Hepatocyte (in vitro differentiated cells): Measurements from ENCODE around the gene NSUN7. TPM values are rescaled to one million over a fixed set of nuclear protein-coding genes. Genes with fewer than 3 reads are reported as not detected.

Experiments used
- DNase-seq: peaks from one replicate; pipeline ENCODE4 v3.0.0-alpha.2; 2016; ENCODE audit warnings: low spot score
- H2AFZ ChIP-seq: fragments of 200-600 bp; sonication (generic); 2 replicates; pipeline ENCODE4 v1.6.0; 2016; ENCODE audit warnings: antibody characterized with exemption, mild to moderate bottlenecking
- H3K27ac ChIP-seq: fragments of 200-600 bp; sonication (generic); 2 replicates; pipeline ENCODE4 v1.5.1; 2016; ENCODE audit warnings: mild to moderate bottlenecking
- H3K27me3 ChIP-seq: fragments of 200-600 bp; sonication (generic); 2 replicates; pipeline ENCODE4 v1.6.1; 2016
- H3K36me3 ChIP-seq: fragments of 200-600 bp; sonication (generic); replicated peaks from 2 replicates; pipeline ENCODE4 v1.5.1; 2016; ENCODE audit warnings: low read depth; ENCODE audit not compliant: insufficient read depth
- H3K4me1 ChIP-seq: fragments of 200-600 bp; sonication (generic); 2 replicates; pipeline ENCODE4 v1.5.1; 2016; ENCODE audit warnings: mild to moderate bottlenecking, moderate library complexity; ENCODE audit not compliant: insufficient read depth
- H3K4me2 ChIP-seq: fragments of 200-600 bp; sonication (generic); 2 replicates; pipeline ENCODE4 v1.6.0; 2016
- H3K4me3 ChIP-seq: fragments of 200-600 bp; sonication (generic); 2 replicates; pipeline ENCODE4 v1.5.1; 2016; ENCODE audit warnings: mild to moderate bottlenecking
- H3K79me2 ChIP-seq: fragments of 200-600 bp; sonication (generic); 2 replicates; pipeline ENCODE4 v1.6.0; 2017; ENCODE audit warnings: mild to moderate bottlenecking
- H3K9me2 ChIP-seq: fragments of 200-600 bp; sonication (generic); replicated peaks from 2 replicates; pipeline ENCODE4 v1.6.0; 2017; ENCODE audit warnings: mild to moderate bottlenecking; ENCODE audit not compliant: insufficient read depth
- H3K9me3 ChIP-seq: fragments of 200-600 bp; sonication (generic); 2 replicates; pipeline ENCODE4 v1.5.1; 2016; ENCODE audit warnings: low read depth, mild to moderate bottlenecking
- H4K20me1 ChIP-seq: fragments of 200-600 bp; sonication (generic); 2 replicates; pipeline ENCODE4 v1.6.0; 2016; ENCODE audit warnings: mild to moderate bottlenecking; ENCODE audit not compliant: insufficient read depth, poor library complexity, severe bottlenecking
- CTCF ChIP-seq: fragments of 200-600 bp; sonication (generic); IDR thresholded peaks from 2 replicates; pipeline ENCODE4 v1.5.1; 2016; ENCODE audit warnings: antibody characterized with exemption, mild to moderate bottlenecking; ENCODE audit not compliant: poor library complexity
- EZH2 ChIP-seq: fragments of 200-600 bp; sonication (generic); IDR thresholded peaks from 2 replicates; pipeline ENCODE4 v1.6.1; 2016; ENCODE audit warnings: antibody characterized with exemption, mild to moderate bottlenecking, borderline replicate concordance
- EZH2phosphoT487 ChIP-seq: fragments of 200-600 bp; sonication (generic); IDR thresholded peaks from one replicate; pipeline ENCODE4 v1.6.1; 2018; ENCODE audit warnings: antibody characterized with exemption, mild to moderate bottlenecking, low read depth, moderate library complexity; ENCODE audit not compliant: unreplicated experiment, severe bottlenecking
- WGBS: methylation state at CpG from one replicate; pipeline ENCODE4 v1.1.6; 2016; ENCODE audit warnings: low lambda C conversion rate; ENCODE audit errors: missing lambda C conversion rate; 5-methylcytosine and 5-hydroxymethylcytosine counted together
- polyA plus RNA-seq: library from polyadenylated mRNA; unstranded; fragments of >200 nt; fragmentation: Nextera tagmentation; extraction: Ambion mirVana; gene quantifications from 2 replicates; pipeline ENCODE4 v1.2.1, GENCODE V29; 2016
- total RNA-seq: library from RNA; depleted of rRNA; stranded (reverse); fragments of >200 nt; gene quantifications from 2 replicates; pipeline ENCODE4 v1.2.3, GENCODE V29; 2014

The NSUN7 gene
- total and polyA plus RNA-seq, 2 experiments from 2014 or later: 4.6 to 8.0 TPM

GRCh38 chr4:40827758-40828157, 78.0 kb downstream of the NSUN7 start:
- H3K9me3 ChIP-seq: no peaks in the 10 kb centered on the region
- no peak for DNase-seq
- no peaks in the 10 kb centered on the region for H3K79me2 ChIP-seq
- H3K36me3 ChIP-seq: no peaks in the 10 kb centered on the region
- no peak overlapping the region for H3K4me2 ChIP-seq
- TF ChIP-seq EZH2 (no peak), CTCF (no peak)
- WGBS: 94% methylated on average over 6 of the region's 6 CpGs
- H2AFZ ChIP-seq: no peak overlapping the region
- no peak overlapping the region for H3K4me3 ChIP-seq
- H3K4me1 ChIP-seq: no peaks in the 10 kb centered on the region
- H3K27ac ChIP-seq: no peak overlapping the region
- no peaks in the 10 kb centered on the region for H4K20me1 ChIP-seq
- H3K27me3 ChIP-seq: no peaks in the 10 kb centered on the region
- no peaks in the 10 kb centered on the region for H3K9me2 ChIP-seq

DNA sequence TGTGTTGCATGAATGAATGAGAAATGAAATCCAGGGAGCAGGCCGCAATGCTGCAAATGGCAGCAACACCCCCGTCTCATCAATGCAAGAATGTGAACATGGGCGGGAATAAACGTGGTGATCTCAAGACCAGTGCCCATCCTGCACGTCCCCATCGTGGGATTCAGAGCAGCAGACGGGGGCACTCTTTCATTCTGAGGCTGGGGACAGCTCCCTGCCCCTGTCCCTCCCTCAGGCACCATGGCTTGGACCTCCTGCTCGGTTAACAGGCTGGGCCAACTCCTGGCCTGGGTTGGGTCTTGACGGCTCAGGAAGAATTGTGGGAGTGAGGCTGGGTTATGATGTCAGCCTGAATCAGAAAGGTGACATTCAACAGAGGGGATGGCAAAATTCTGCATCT, 78.9 kb downstream of the NSUN7 start:
- DNase-seq: no peak
- Histone ChIP-seq H3K79me2 (no peaks in the 10 kb centered on the region), H4K20me1 (no peaks in the 10 kb centered on the region)

GRCh38 chr4:40829586-40829985, 79.8 kb downstream of the NSUN7 start:
- H3K27ac ChIP-seq: no peak overlapping the region
- TF ChIP-seq EZH2phosphoT487: no peak
- no peak for TF ChIP-seq EZH2
- TF ChIP-seq CTCF: no peak
- no peak overlapping the region for H3K4me2 ChIP-seq
- H3K4me3 ChIP-seq: no peak overlapping the region
- no peaks in the 10 kb centered on the region for H3K4me1 ChIP-seq
- H3K9me2 ChIP-seq: no peaks in the 10 kb centered on the region
- H3K79me2 ChIP-seq: no peaks in the 10 kb centered on the region
- H3K36me3 ChIP-seq: no peaks in the 10 kb centered on the region
- H3K27me3 ChIP-seq: no peaks in the 10 kb centered on the region
- DNase-seq: no peak
- H4K20me1 ChIP-seq: no peaks in the 10 kb centered on the region
- 95% methylated on average over 4 of the region's 4 CpGs for WGBS
- no peak overlapping the region for H2AFZ ChIP-seq
- no peaks in the 10 kb centered on the region for H3K9me3 ChIP-seq

More for the DNA sequence above, 78.9 kb downstream of the NSUN7 start:
- Histone ChIP-seq H2AFZ (no peak overlapping the region), H3K4me1 (no peaks in the 10 kb centered on the region), H3K9me2 (no peaks in the 10 kb centered on the region), H3K4me3 (no peak overlapping the region), H3K27ac (no peak overlapping the region), H3K4me2 (no peak overlapping the region), H3K27me3 (no peaks in the 10 kb centered on the region), H3K9me3 (no peaks in the 10 kb centered on the region), H3K36me3 (no peaks in the 10 kb centered on the region)
- no peak for TF ChIP-seq CTCF
- TF ChIP-seq EZH2: no peak
- no peak for TF ChIP-seq EZH2phosphoT487
- WGBS: 96% methylated on average over 9 of the region's 9 CpGs
